HepG2 (cell line): ENCODE results near the gene TXN. TPM values are rescaled to one million over a fixed set of nuclear protein-coding genes. Genes with fewer than 3 reads are reported as not detected.
A peak's percentile ranks its signal among the peaks of the same experiment; 100 is the strongest.

Experiments
- CEBPB ChIP-seq: IDR thresholded peaks from 2 replicates; pipeline ENCODE4 v1.6.1; 2011; ENCODE audit warnings: low read depth, low read length, improper control_type of control experiment, borderline replicate concordance
- DR1 ChIP-seq: sonication (generic); formaldehyde crosslinking; IDR thresholded peaks from 2 replicates; pipeline ENCODE4 v1.8.0; 2021; ENCODE audit warnings: mild to moderate bottlenecking, missing genetic modification reagents, inconsistent platforms
- FOXA3 ChIP-seq: IDR thresholded peaks from 2 replicates; pipeline ENCODE4 v1.6.1; 2016; ENCODE audit warnings: missing genetic modification reagents, missing compliant biosample characterization
- FOXP1 ChIP-seq, 2 experiments: fragments of 450-650 bp in 1 of 2; IDR thresholded peaks; 2 replicates each; pipeline ENCODE4 v1.6.1; 2017 to 2018; ENCODE audit warnings: antibody characterized with exemption in 1 of 2
- GATAD2A ChIP-seq: IDR thresholded peaks from 2 replicates; pipeline ENCODE4 v1.6.1; 2016
- GFI1 ChIP-seq: sonication (generic); formaldehyde crosslinking; IDR thresholded peaks from 2 replicates; pipeline ENCODE4 v1.5.0; 2020; ENCODE audit warnings: missing genetic modification reagents, mild to moderate bottlenecking, borderline replicate concordance
- HMG20A ChIP-seq: IDR thresholded peaks from 2 replicates; pipeline ENCODE4 v1.6.1; 2016; ENCODE audit warnings: borderline replicate concordance
- KAT7 ChIP-seq: IDR thresholded peaks from 2 replicates; pipeline ENCODE4 v1.6.1; 2018; ENCODE audit warnings: borderline replicate concordance, missing compliant biosample characterization
- LCORL ChIP-seq, 2 experiments: fragments of 450-650 bp in 1 of 2; sonication (generic) in 1 of 2; formaldehyde crosslinking in 1 of 2; IDR thresholded peaks; 2 replicates each; pipeline versions ENCODE4 v1.5.0 to v1.6.1; 2017 to 2020; ENCODE audit warnings: antibody characterized with exemption in 1 of 2, missing genetic modification reagents in 1 of 2
- NR1H2 ChIP-seq: sonication (generic); formaldehyde crosslinking; IDR thresholded peaks from 2 replicates; pipeline ENCODE4 v1.8.1; 2022; ENCODE audit warnings: low read depth, missing genetic modification reagents, borderline replicate concordance
- PHF20 ChIP-seq: sonication (generic); formaldehyde crosslinking; IDR thresholded peaks from 2 replicates; pipeline ENCODE4 v1.5.0; 2020; ENCODE audit warnings: mild to moderate bottlenecking, missing genetic modification reagents
- PPARG ChIP-seq: conservative IDR thresholded peaks from 2 replicates; pipeline ENCODE4 v1.6.1; 2016; ENCODE audit warnings: missing biosample characterization, missing genetic modification reagents
- SP5 ChIP-seq: IDR thresholded peaks from 2 replicates; pipeline ENCODE4 v1.6.1; 2016; ENCODE audit warnings: low read depth, borderline replicate concordance
- TOE1 ChIP-seq: sonication (generic); formaldehyde crosslinking; IDR thresholded peaks from 2 replicates; pipeline ENCODE4 v1.4.0; 2020; ENCODE audit warnings: mild to moderate bottlenecking, missing genetic modification reagents
- ZBTB7B ChIP-seq: sonication (generic); formaldehyde crosslinking; IDR thresholded peaks from 2 replicates; pipeline ENCODE4 v1.4.0; 2020; ENCODE audit warnings: missing genetic modification reagents
- ZEB1 ChIP-seq: IDR thresholded peaks from 2 replicates; pipeline ENCODE4 v1.6.1; 2012; ENCODE audit warnings: mild to moderate bottlenecking, low read depth, inconsistent platforms; ENCODE audit not compliant: insufficient replicate concordance
- ZNF589 ChIP-seq: sonication (generic); formaldehyde crosslinking; conservative IDR thresholded peaks from 2 replicates; pipeline ENCODE4 v1.8.0; 2022; ENCODE audit warnings: mild to moderate bottlenecking, moderate library complexity, missing genetic modification reagents
- ZNF619 ChIP-seq: sonication (generic); formaldehyde crosslinking; IDR thresholded peaks from 2 replicates; pipeline ENCODE4 v1.4.0; 2020; ENCODE audit warnings: mild to moderate bottlenecking, missing genetic modification reagents
- polyA plus RNA-seq, 8 experiments: library from polyadenylated mRNA; depleted of rRNA in 3 of 8; stranded (reverse) in 7 of 8; unstranded in 1 of 8; fragments of >200 nt; fragmentation: Illumina TruSeq in 4 of 8; extraction: Trizol in 4 of 8; gene quantifications; 2 replicates each; pipeline versions ENCODE4 v1.2.1 to v1.2.3, GENCODE V29; 2011 to 2016; ENCODE audit warnings: low read depth in 4 of 8, missing spikeins in 1 of 8, mixed read lengths in 1 of 8; ENCODE audit not compliant: insufficient read depth in 1 of 8
- total RNA-seq, 5 experiments: library from RNA; depleted of rRNA; stranded (reverse); fragments of >200 nt; fragmentation: Illumina TruSeq; extraction: Trizol; gene quantifications; 2 replicates each; pipeline ENCODE4 v1.2.3, GENCODE V29; 2016; ENCODE audit warnings: low read depth in 1 of 5
- TF ChIP-seq, protein P1 (sequence below): IDR thresholded peaks from 2 replicates; pipeline ENCODE4 v1.4.0; 2020; ENCODE audit warnings: mild to moderate bottlenecking, missing genetic modification reagents
- TF ChIP-seq, protein P2 (sequence below): IDR thresholded peaks from 2 replicates; pipeline ENCODE4 v1.6.1; 2012; ENCODE audit warnings: inconsistent platforms
- TF ChIP-seq, protein P3 (sequence below): sonication (generic); formaldehyde crosslinking; IDR thresholded peaks from 2 replicates; pipeline ENCODE4 v1.9.0; 2021; ENCODE audit warnings: missing genetic modification reagents, mild to moderate bottlenecking, borderline replicate concordance
- TF ChIP-seq, protein P4 (sequence below): sonication (generic); formaldehyde crosslinking; IDR thresholded peaks from 2 replicates; pipeline ENCODE4 v1.9.0; 2022; ENCODE audit warnings: low read depth, missing genetic modification reagents

TXN gene
- total and polyA plus RNA-seq, 2 of the 13 experiments (the other 11 are each of a cell fraction or from before 2014, with no cell fraction given), result 364 to 470 TPM

DNA sequence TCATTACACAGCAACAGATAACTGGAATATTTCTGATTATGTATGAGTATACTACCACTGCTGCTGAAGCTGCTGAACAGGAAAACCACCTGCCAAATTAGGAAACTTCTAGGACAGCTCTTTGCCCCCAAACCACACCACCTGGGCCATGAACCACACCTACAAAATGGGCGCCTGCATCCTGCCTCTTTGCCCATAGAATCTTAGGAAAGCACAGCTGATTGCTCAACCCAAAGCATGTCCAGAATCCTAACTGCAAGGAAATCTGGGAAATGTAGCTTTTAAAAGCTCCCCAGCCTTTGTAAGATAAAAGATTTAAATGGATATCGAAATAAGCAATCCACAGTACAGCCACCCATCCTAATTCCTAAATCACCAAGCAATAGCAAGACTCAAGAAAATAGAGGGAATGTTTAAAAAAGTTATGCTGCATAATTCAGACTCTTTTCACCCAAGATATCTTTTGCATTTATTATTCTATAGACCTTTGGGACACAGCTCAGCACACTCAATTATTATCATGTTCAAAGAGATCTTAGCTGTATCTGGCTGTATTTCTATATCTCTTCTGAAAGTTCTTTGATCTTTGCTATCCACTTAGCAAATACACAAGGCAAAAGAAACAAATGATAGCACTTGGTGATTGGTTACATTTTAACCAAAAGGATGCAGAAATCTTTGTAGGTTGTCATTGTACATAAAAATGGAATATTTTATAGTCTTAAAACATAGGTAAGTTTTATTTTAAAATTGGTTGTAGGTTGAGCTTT, 41.5 kb downstream of the TXN start (continued):
- TF ChIP-seq LCORL (IDR thresholded peaks at IDR 0.05), result no peak
- peak; percentile 36; the same call in 1 of the 2 replicates for TF ChIP-seq LCORL (CRISPR knock-in tag; IDR thresholded peaks at IDR 0.05)
- TF ChIP-seq, protein P1, sequence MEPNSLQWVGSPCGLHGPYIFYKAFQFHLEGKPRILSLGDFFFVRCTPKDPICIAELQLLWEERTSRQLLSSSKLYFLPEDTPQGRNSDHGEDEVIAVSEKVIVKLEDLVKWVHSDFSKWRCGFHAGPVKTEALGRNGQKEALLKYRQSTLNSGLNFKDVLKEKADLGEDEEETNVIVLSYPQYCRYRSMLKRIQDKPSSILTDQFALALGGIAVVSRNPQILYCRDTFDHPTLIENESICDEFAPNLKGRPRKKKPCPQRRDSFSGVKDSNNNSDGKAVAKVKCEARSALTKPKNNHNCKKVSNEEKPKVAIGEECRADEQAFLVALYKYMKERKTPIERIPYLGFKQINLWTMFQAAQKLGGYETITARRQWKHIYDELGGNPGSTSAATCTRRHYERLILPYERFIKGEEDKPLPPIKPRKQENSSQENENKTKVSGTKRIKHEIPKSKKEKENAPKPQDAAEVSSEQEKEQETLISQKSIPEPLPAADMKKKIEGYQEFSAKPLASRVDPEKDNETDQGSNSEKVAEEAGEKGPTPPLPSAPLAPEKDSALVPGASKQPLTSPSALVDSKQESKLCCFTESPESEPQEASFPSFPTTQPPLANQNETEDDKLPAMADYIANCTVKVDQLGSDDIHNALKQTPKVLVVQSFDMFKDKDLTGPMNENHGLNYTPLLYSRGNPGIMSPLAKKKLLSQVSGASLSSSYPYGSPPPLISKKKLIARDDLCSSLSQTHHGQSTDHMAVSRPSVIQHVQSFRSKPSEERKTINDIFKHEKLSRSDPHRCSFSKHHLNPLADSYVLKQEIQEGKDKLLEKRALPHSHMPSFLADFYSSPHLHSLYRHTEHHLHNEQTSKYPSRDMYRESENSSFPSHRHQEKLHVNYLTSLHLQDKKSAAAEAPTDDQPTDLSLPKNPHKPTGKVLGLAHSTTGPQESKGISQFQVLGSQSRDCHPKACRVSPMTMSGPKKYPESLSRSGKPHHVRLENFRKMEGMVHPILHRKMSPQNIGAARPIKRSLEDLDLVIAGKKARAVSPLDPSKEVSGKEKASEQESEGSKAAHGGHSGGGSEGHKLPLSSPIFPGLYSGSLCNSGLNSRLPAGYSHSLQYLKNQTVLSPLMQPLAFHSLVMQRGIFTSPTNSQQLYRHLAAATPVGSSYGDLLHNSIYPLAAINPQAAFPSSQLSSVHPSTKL (CRISPR knock-in tag), result peak; percentile 66
- TF ChIP-seq, protein P2, sequence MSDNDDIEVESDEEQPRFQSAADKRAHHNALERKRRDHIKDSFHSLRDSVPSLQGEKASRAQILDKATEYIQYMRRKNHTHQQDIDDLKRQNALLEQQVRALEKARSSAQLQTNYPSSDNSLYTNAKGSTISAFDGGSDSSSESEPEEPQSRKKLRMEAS, result peak; percentile 28; the same call in 1 of the 2 replicates
- TF ChIP-seq ZNF619, result no peak
- TF ChIP-seq, protein P3, sequence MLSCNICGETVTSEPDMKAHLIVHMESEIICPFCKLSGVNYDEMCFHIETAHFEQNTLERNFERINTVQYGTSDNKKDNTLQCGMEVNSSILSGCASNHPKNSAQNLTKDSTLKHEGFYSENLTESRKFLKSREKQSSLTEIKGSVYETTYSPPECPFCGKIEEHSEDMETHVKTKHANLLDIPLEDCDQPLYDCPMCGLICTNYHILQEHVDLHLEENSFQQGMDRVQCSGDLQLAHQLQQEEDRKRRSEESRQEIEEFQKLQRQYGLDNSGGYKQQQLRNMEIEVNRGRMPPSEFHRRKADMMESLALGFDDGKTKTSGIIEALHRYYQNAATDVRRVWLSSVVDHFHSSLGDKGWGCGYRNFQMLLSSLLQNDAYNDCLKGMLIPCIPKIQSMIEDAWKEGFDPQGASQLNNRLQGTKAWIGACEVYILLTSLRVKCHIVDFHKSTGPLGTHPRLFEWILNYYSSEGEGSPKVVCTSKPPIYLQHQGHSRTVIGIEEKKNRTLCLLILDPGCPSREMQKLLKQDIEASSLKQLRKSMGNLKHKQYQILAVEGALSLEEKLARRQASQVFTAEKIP (CRISPR knock-in tag), result no peak
- no peak for TF ChIP-seq DR1
- 0 out of 2 replicates have a peak, but pooled peaks have one; percentile 27 for TF ChIP-seq ZBTB7B (CRISPR knock-in tag)
- TF ChIP-seq PHF20 (CRISPR knock-in tag), result no peak
- TF ChIP-seq NR1H2 (CRISPR knock-in tag), result no peak
- no peak for TF ChIP-seq FOXP1 (IDR thresholded peaks at IDR 0.05)
- peak; percentile 30; the same call in 1 of the 2 replicates for TF ChIP-seq FOXP1 (CRISPR knock-in tag; IDR thresholded peaks at IDR 0.05)
- TF ChIP-seq FOXA3 (CRISPR knock-in tag), result peak; percentile 77
- TF ChIP-seq PPARG, result peak; percentile 33; the same call in 1 of the 2 replicates
- peak; percentile 84; the same call in 1 of the 2 replicates for TF ChIP-seq CEBPB
- TF ChIP-seq HMG20A (CRISPR knock-in tag), result 0 out of 2 replicates have a peak, but pooled peaks have one; percentile 29
- 0 out of 2 replicates have a peak, but pooled peaks have one; percentile 3 for TF ChIP-seq KAT7
- 0 out of 2 replicates have a peak, but pooled peaks have one; percentile 29 for TF ChIP-seq TOE1 (CRISPR knock-in tag)
- TF ChIP-seq, protein P4, sequence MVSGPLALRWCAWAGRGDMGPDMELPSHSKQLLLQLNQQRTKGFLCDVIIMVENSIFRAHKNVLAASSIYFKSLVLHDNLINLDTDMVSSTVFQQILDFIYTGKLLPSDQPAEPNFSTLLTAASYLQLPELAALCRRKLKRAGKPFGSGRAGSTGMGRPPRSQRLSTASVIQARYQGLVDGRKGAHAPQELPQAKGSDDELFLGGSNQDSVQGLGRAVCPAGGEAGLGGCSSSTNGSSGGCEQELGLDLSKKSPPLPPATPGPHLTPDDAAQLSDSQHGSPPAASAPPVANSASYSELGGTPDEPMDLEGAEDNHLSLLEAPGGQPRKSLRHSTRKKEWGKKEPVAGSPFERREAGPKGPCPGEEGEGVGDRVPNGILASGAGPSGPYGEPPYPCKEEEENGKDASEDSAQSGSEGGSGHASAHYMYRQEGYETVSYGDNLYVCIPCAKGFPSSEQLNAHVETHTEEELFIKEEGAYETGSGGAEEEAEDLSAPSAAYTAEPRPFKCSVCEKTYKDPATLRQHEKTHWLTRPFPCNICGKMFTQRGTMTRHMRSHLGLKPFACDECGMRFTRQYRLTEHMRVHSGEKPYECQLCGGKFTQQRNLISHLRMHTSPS (CRISPR knock-in tag), result no peak
- peak; percentile 2; the same call in 1 of the 2 replicates for TF ChIP-seq GATAD2A (CRISPR knock-in tag)
- TF ChIP-seq SP5 (CRISPR knock-in tag), result no peak
- peak; percentile 33; the same call in 1 of the 2 replicates for TF ChIP-seq GFI1 (CRISPR knock-in tag)
- peak; percentile 32 for TF ChIP-seq ZEB1
- no peak for TF ChIP-seq ZNF589 (CRISPR knock-in tag)
